ENCODE results near the gene HSPD1. TPM values are rescaled to one million over a fixed set of nuclear protein-coding genes. Genes with fewer than 3 reads are reported as not detected.

HSPD1 gene
- total and polyA plus RNA-seq, 2 of the 13 experiments (the other 11 are each of a cell fraction or from before 2014, with no cell fraction given), result 685 to 2,610 TPM

DNA sequence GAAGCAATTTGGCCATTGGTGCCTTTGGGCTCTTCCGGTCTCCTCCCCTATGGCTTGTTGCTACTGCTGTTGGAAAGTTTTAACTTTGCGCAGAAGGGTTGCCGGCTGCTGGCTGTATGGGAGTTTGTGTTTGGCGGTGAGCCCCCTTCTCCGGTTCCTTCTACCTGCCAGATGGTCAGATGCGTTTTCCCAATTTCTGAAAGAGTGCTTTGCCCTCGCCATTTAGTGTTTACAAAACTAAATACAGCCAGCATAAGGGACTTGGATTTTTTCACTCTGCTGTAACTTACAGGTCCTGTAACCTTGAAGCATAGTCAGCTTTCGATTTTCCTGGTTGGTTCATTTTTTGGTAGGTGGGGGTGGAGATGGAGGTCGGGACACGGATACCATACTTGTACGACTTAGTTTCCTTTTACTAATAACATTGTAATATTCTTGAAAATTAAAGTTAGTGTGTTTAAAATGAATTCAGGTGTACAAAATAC is 45.7 kb downstream of the HSPD1 start (continued):
- TF ChIP-seq, protein P1, sequence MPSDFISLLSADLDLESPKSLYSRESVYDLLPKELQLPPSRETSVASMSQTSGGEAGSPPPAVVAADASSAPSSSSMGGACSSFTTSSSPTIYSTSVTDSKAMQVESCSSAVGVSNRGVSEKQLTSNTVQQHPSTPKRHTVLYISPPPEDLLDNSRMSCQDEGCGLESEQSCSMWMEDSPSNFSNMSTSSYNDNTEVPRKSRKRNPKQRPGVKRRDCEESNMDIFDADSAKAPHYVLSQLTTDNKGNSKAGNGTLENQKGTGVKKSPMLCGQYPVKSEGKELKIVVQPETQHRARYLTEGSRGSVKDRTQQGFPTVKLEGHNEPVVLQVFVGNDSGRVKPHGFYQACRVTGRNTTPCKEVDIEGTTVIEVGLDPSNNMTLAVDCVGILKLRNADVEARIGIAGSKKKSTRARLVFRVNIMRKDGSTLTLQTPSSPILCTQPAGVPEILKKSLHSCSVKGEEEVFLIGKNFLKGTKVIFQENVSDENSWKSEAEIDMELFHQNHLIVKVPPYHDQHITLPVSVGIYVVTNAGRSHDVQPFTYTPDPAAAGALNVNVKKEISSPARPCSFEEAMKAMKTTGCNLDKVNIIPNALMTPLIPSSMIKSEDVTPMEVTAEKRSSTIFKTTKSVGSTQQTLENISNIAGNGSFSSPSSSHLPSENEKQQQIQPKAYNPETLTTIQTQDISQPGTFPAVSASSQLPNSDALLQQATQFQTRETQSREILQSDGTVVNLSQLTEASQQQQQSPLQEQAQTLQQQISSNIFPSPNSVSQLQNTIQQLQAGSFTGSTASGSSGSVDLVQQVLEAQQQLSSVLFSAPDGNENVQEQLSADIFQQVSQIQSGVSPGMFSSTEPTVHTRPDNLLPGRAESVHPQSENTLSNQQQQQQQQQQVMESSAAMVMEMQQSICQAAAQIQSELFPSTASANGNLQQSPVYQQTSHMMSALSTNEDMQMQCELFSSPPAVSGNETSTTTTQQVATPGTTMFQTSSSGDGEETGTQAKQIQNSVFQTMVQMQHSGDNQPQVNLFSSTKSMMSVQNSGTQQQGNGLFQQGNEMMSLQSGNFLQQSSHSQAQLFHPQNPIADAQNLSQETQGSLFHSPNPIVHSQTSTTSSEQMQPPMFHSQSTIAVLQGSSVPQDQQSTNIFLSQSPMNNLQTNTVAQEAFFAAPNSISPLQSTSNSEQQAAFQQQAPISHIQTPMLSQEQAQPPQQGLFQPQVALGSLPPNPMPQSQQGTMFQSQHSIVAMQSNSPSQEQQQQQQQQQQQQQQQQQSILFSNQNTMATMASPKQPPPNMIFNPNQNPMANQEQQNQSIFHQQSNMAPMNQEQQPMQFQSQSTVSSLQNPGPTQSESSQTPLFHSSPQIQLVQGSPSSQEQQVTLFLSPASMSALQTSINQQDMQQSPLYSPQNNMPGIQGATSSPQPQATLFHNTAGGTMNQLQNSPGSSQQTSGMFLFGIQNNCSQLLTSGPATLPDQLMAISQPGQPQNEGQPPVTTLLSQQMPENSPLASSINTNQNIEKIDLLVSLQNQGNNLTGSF (CRISPR knock-in tag; IDR thresholded peaks at IDR 0.05), result no peak
- 0 out of 2 replicates have a peak, but pooled peaks have one; percentile 7 for TF ChIP-seq ZNF44 (CRISPR knock-in tag; IDR thresholded peaks at IDR 0.05)
- TF ChIP-seq PHF5A (CRISPR knock-in tag; IDR thresholded peaks at IDR 0.05; ENCODE audit: low read depth, unreplicated experiment), result no peak
- no peak for TF ChIP-seq ZNF558 (CRISPR knock-in tag; IDR thresholded peaks at IDR 0.05; ENCODE audit: borderline replicate concordance)
- TF ChIP-seq, protein P2, sequence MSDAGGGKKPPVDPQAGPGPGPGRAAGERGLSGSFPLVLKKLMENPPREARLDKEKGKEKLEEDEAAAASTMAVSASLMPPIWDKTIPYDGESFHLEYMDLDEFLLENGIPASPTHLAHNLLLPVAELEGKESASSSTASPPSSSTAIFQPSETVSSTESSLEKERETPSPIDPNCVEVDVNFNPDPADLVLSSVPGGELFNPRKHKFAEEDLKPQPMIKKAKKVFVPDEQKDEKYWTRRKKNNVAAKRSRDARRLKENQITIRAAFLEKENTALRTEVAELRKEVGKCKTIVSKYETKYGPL (CRISPR knock-in tag; IDR thresholded peaks at IDR 0.05), result no peak
- no peak for TF ChIP-seq ZNF232 (CRISPR knock-in tag; IDR thresholded peaks at IDR 0.05; ENCODE audit: borderline replicate concordance)
- 0 out of 2 replicates have a peak, but pooled peaks have one; percentile 32 for TF ChIP-seq MED1 (CRISPR knock-in tag; IDR thresholded peaks at IDR 0.05)
- TF ChIP-seq, protein P3, sequence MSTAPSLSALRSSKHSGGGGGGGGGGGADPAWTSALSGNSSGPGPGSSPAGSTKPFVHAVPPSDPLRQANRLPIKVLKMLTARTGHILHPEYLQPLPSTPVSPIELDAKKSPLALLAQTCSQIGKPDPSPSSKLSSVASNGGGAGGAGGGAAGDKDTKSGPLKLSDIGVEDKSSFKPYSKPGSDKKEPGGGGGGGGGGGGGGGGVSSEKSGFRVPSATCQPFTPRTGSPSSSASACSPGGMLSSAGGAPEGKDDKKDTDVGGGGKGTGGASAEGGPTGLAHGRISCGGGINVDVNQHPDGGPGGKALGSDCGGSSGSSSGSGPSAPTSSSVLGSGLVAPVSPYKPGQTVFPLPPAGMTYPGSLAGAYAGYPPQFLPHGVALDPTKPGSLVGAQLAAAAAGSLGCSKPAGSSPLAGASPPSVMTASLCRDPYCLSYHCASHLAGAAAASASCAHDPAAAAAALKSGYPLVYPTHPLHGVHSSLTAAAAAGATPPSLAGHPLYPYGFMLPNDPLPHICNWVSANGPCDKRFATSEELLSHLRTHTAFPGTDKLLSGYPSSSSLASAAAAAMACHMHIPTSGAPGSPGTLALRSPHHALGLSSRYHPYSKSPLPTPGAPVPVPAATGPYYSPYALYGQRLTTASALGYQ (CRISPR knock-in tag; IDR thresholded peaks at IDR 0.05), result no peak
- TF ChIP-seq, protein P4, sequence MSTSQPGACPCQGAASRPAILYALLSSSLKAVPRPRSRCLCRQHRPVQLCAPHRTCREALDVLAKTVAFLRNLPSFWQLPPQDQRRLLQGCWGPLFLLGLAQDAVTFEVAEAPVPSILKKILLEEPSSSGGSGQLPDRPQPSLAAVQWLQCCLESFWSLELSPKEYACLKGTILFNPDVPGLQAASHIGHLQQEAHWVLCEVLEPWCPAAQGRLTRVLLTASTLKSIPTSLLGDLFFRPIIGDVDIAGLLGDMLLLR (CRISPR knock-in tag; IDR thresholded peaks at IDR 0.05), result 0 out of 2 replicates have a peak, but pooled peaks have one; percentile 4
- TF ChIP-seq, protein P5, sequence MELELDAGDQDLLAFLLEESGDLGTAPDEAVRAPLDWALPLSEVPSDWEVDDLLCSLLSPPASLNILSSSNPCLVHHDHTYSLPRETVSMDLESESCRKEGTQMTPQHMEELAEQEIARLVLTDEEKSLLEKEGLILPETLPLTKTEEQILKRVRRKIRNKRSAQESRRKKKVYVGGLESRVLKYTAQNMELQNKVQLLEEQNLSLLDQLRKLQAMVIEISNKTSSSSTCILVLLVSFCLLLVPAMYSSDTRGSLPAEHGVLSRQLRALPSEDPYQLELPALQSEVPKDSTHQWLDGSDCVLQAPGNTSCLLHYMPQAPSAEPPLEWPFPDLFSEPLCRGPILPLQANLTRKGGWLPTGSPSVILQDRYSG (CRISPR knock-in tag; IDR thresholded peaks at IDR 0.05), result no peak
- TF ChIP-seq ZNF230 (CRISPR knock-in tag; IDR thresholded peaks at IDR 0.05), result no peak; the same call in 1 of the 2 replicates
- TF ChIP-seq, protein P6, sequence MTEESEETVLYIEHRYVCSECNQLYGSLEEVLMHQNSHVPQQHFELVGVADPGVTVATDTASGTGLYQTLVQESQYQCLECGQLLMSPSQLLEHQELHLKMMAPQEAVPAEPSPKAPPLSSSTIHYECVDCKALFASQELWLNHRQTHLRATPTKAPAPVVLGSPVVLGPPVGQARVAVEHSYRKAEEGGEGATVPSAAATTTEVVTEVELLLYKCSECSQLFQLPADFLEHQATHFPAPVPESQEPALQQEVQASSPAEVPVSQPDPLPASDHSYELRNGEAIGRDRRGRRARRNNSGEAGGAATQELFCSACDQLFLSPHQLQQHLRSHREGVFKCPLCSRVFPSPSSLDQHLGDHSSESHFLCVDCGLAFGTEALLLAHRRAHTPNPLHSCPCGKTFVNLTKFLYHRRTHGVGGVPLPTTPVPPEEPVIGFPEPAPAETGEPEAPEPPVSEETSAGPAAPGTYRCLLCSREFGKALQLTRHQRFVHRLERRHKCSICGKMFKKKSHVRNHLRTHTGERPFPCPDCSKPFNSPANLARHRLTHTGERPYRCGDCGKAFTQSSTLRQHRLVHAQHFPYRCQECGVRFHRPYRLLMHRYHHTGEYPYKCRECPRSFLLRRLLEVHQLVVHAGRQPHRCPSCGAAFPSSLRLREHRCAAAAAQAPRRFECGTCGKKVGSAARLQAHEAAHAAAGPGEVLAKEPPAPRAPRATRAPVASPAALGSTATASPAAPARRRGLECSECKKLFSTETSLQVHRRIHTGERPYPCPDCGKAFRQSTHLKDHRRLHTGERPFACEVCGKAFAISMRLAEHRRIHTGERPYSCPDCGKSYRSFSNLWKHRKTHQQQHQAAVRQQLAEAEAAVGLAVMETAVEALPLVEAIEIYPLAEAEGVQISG (CRISPR knock-in tag; IDR thresholded peaks at IDR 0.05), result no peak
- no peak for TF ChIP-seq SNRNP70 (IDR thresholded peaks at IDR 0.05; ENCODE audit: low read depth, low read length)
- no peak for TF ChIP-seq NCOA5 (CRISPR knock-in tag; IDR thresholded peaks at IDR 0.05)
- TF ChIP-seq ZNF543 (CRISPR knock-in tag; IDR thresholded peaks at IDR 0.05), result no peak
- TF ChIP-seq KDM6A (CRISPR knock-in tag; IDR thresholded peaks at IDR 0.05; ENCODE audit: low read depth), result no peak
- TF ChIP-seq KLF11 (CRISPR knock-in tag; IDR thresholded peaks at IDR 0.05), result peak; percentile 5; the same call in 1 of the 2 replicates
- TF ChIP-seq DMAP1 (CRISPR knock-in tag; IDR thresholded peaks at IDR 0.05), result no peak; the same call in 1 of the 2 replicates
